GM12865 (cell line): ENCODE measurements around the gene CENPO.

Experiments used
- DNase-seq: peaks from one replicate; pipeline ENCODE4 v3.0.0; 2010; ENCODE audit warnings: low read depth
- H3K4me3 ChIP-seq: 2 replicates; pipeline ENCODE4 v1.5.1; 2011; ENCODE audit warnings: mild to moderate bottlenecking, low read depth, low read length, control low read depth
- TF ChIP-seq, protein P1 (sequence below): IDR thresholded peaks from 2 replicates; pipeline ENCODE4 v1.5.1; 2011; ENCODE audit warnings: low read length, control low read depth, low read depth, inconsistent platforms; ENCODE audit not compliant: insufficient read depth; ENCODE audit errors: missing control alignments

The CENPO gene

DNA sequence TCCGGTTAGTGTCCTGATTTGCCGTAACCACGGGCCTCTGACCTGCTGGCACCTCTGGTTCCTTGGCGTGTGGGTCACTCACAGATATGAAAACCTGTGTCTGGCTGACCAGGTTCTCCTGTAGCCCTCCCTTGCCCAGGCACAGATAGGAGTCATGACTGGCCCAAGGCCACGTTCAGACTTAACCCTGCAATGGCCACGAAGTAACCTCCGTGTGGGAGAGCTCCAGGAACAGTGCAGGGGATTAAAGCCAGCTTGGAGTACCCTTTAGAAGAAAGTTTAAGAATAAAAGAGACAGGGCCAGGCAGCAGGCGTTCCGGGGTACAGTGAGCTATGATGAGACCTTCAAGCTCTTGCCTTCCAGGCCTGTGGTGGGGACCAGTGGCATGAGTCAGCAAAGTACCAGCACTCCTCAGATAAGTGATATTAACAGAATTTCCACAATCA lies 25.5 kb downstream of the CENPO start:
- H3K4me3 ChIP-seq = no peak overlapping the region
- DNase-seq = no peak
- TF ChIP-seq, protein P1, sequence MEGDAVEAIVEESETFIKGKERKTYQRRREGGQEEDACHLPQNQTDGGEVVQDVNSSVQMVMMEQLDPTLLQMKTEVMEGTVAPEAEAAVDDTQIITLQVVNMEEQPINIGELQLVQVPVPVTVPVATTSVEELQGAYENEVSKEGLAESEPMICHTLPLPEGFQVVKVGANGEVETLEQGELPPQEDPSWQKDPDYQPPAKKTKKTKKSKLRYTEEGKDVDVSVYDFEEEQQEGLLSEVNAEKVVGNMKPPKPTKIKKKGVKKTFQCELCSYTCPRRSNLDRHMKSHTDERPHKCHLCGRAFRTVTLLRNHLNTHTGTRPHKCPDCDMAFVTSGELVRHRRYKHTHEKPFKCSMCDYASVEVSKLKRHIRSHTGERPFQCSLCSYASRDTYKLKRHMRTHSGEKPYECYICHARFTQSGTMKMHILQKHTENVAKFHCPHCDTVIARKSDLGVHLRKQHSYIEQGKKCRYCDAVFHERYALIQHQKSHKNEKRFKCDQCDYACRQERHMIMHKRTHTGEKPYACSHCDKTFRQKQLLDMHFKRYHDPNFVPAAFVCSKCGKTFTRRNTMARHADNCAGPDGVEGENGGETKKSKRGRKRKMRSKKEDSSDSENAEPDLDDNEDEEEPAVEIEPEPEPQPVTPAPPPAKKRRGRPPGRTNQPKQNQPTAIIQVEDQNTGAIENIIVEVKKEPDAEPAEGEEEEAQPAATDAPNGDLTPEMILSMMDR = no peak

DNA sequence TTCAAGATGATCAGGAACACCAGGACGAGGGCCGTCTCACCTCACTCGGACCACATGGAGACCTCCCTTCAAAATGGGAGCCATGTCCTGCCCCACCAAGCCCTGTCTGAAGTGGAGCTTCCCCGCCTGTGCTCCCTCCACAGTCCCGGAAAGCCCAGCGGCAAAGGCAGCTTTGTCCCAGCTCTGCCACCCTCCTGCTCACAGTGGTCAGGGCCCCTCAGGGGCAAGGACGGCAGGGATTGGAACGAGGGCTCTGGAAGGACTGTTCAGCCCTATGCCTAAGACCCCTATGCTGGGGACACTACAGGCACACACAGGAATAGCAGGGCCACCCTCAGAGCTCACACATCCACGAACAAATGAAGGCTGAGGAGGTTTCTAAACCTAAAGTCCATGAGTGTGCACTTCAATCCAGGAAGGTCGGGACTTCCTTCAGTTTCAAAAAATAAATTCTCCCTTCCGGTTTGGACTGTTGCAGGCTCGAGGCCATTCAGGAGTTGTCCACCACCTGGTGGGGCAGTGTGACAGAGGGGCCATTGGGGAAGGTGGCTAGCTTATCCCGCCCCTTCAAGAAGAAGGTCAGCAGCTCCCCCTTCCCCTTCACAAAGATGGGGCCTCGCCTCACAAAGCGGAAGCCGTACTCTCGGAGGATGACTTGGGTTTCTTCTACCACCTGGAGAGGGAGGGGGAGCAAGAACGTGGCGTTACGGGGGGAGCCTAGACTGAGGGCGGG lies 26.4 kb downstream of the CENPO start:
- no peak for DNase-seq
- TF ChIP-seq, protein P1 = no peak
- H3K4me3 ChIP-seq = no peak overlapping the region

DNA sequence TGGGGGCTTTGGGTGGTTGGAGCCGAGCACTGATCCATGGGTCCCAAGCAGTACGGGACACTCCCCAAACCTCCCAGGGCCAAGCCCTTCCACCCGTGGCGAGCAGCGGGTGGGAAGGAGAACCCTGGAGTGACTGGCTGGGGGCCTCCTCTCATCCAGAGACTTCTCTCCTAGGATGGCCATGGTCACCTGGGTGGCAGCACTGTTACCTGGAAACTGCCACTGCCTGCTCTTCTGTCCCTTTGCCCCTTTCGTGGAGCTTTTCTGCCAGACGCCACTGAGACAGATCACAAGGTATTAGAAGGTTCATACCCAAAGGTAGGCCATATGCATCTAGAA lies 26.9 kb downstream of the CENPO start:
- no peak overlapping the region for H3K4me3 ChIP-seq
- TF ChIP-seq, protein P1 = no peak
- no peak for DNase-seq

- TF ChIP-seq, protein P1 = no peak
- no peak for DNase-seq
- no peak overlapping the region for H3K4me3 ChIP-seq
Observed at GRCh38 chr2:24820598-24821432, 27.6 kb downstream of the CENPO start.

DNA sequence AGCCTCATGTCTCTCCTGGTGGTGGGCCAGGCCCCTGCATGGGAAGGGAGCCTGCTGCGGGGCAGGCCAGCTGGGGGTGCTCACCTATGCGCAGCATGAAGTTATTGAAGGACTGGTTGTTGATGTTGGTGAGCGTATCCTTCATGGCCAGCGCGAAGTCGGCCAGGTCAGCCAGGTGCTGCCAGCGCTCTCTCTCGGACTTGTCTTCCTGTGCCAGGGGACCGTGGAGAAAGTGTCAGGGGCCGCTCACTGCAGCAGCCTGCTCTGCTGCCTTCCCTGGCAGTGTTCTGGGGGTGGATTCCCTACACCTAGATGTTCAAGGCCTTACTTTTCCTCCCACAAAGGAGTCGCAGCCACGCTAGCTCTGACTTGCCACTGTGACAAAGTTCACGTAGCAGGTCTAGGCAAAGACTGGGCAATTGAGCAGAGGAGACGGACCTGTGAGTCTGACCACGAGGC lies 28.2 kb downstream of the CENPO start:
- TF ChIP-seq, protein P1 = no peak
- no peak for DNase-seq
- H3K4me3 ChIP-seq = no peak overlapping the region

- no peak for DNase-seq
- H3K4me3 ChIP-seq = no peak overlapping the region
- TF ChIP-seq, protein P1 = no peak
Observed at GRCh38 chr2:24822049-24822706, 29.0 kb downstream of the CENPO start.
